Neutrophil (primary cell): ENCODE measurements around the gene SLC9A9.

Source experiments
- H3K27ac ChIP-seq: fragments of 200-600 bp; sonication (generic); 2 replicates; pipeline ENCODE4 v1.5.1; 2016; ENCODE audit warnings: mild to moderate bottlenecking, moderate library complexity
- H3K27me3 ChIP-seq: fragments of 200-600 bp; sonication (generic); 2 replicates; pipeline ENCODE4 v1.6.0; 2016; ENCODE audit warnings: mild to moderate bottlenecking
- H3K36me3 ChIP-seq: fragments of 200-600 bp; sonication (generic); 2 replicates; pipeline ENCODE4 v1.5.1; 2017
- H3K4me1 ChIP-seq, 2 experiments: fragments of 200-600 bp in 1 of 2; sonication (generic) in 1 of 2; 1 replicate in 1 of 2; 2 replicates in 1 of 2; pipeline versions ENCODE4 v1.5.1 to v1.6.1; 2013 to 2016; ENCODE audit warnings: low read depth in 1 of 2, low read length in 1 of 2, mild to moderate bottlenecking in 1 of 2, moderate library complexity in 1 of 2; ENCODE audit not compliant: control insufficient read depth in 1 of 2, insufficient read depth in 1 of 2
- H3K4me3 ChIP-seq, 2 experiments: fragments of 200-600 bp in 1 of 2; sonication (generic) in 1 of 2; 1 replicate in 1 of 2; 2 replicates in 1 of 2; pipeline ENCODE4 v1.5.1; 2013 to 2016; ENCODE audit warnings: low read depth in 1 of 2, low read length in 1 of 2, mild to moderate bottlenecking in 1 of 2, moderate library complexity in 1 of 2
- H3K9me3 ChIP-seq: fragments of 200-600 bp; sonication (generic); 2 replicates; pipeline ENCODE4 v1.5.1; 2016
- CTCF ChIP-seq: fragments of 200-600 bp; sonication (generic); IDR thresholded peaks from 2 replicates; pipeline ENCODE4 v1.5.1; 2016; ENCODE audit warnings: antibody characterized with exemption

The SLC9A9 gene

GRCh38 chr3:143578810-143579435 is 269.3 kb downstream of the SLC9A9 start:
- Histone ChIP-seq H3K4me3 (no peak overlapping the region), H3K36me3 (no peaks in the 10 kb centered on the region), H3K27me3 (no peaks in the 10 kb centered on the region), H3K9me3 (no peaks in the 10 kb centered on the region), H3K4me1 (no peaks in the 10 kb centered on the region), H3K27ac (no peak overlapping the region)
- no peak for TF ChIP-seq CTCF

DNA sequence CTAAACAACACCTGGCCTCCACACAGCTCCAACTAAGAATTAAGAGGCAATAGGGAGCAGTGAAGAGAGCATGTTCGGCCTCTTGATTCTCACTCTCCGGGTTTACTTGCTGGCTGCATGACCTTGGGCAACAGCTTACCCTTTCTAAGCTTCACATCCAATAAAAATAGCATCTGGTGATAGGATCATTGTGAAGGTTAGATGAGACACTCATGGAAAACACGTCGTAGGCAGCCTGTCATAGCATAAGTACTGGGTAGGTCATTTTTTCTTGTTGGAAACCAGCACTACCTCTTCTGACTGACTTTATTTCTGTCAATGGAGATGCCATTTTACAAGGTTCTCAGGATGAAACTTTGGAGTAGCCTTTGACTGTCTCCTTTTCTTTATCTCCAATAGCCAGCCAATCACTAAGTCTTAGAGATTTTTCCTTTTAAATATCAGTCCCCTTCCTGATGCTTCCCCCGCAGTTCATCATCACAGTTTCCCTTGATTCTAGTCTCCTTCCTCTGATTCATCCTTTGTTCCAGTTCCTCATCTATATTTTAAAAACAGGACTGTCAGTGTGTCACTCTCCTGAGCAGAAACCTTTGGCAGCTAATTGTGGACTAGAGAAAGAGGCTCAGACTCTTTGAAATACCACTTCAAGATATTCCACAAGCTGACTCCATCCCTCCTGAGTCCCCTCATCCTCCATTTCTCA is 271.5 kb downstream of the SLC9A9 start:
- Histone ChIP-seq H3K4me3 (no peak overlapping the region), H3K36me3 (no peaks in the 10 kb centered on the region), H3K9me3 (no peaks in the 10 kb centered on the region), H3K27ac (no peak overlapping the region), H3K27me3 (no peaks in the 10 kb centered on the region), H3K4me1 (no peaks in the 10 kb centered on the region)
- no peak for TF ChIP-seq CTCF

DNA sequence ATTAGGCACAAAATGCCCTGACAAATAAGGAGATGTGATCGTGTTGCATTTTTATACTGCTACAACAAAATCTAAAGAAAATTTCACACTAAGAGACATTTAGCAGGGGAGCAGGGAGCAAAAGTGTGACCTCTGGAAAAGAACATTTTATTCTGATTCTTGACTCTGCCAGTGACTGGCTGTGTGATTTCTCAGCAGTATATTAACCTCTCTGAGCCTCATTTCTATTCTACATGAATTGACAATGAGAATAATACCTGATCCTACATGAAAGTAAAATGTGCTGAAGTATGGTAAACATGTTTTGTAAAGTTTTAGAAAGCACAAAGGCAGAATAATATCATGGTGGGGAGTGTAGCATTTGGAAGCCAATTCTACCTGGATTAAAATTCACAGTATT is 273.3 kb downstream of the SLC9A9 start:
- no peak overlapping the region for H3K4me3 ChIP-seq
- no peak overlapping the region for H3K27ac ChIP-seq
- no peaks in the 10 kb centered on the region for H3K9me3 ChIP-seq
- H3K36me3 ChIP-seq = no peaks in the 10 kb centered on the region
- no peaks in the 10 kb centered on the region for H3K4me1 ChIP-seq
- no peaks in the 10 kb centered on the region for H3K27me3 ChIP-seq
- no peak for TF ChIP-seq CTCF

DNA sequence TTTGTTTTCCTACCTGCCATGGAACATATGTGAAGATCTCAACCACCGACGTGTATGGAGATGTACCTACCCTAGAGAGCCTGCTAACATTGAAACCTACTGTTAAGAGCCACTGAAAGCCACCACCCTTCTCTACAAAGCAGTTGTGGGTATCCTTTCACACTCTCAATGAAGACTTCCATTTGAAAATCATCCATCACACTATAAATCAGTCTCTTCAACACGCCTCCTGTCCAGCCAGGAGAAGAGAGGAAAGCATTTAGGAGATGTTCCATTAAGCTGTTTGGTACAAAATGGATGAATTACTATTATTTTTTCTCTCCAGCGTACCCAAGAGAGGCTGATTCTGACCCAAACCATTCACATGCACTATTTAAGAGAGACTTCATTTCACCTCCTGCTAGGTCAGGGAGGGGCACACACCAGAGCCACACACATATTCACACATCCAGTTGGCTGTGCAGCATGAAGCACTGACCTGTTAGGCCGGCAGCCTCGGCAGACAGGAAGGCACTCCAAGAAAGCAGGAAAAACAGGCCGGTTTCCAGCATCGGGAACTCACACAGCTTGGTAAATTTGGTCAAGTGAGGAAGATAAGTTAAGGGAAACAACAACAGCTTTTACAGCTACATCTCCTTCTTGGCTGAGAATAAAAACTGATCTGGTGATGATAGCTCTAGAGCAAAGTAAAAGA is 274.5 kb downstream of the SLC9A9 start:
- TF ChIP-seq CTCF = no peak
- no peaks in the 10 kb centered on the region for H3K4me1 ChIP-seq
- H3K4me3 ChIP-seq = no peak overlapping the region
- H3K27me3 ChIP-seq = peaks cover 5% of the 10 kb centered on the region
- H3K36me3 ChIP-seq = no peaks in the 10 kb centered on the region
- no peaks in the 10 kb centered on the region for H3K9me3 ChIP-seq
- no peak overlapping the region for H3K27ac ChIP-seq

DNA sequence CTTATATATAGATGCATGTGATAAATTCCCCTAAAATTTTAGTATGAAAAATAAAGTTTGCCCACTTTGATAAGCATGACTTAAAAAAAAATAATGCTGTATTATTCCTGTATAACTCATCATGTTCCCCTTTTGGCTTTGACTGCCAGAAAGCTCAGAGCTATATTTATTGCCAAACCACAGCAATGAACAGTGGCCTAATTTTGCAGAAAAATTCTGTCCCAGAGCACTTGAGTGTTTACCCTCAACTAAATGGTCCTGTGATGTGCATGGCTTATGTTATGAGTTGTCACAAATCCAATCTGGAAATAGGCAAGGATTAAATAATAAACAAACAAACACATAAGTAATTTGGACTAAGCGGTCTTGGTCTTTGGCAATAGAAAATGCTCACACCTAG is 276.7 kb downstream of the SLC9A9 start:
- no peak overlapping the region for H3K4me3 ChIP-seq
- H3K27me3 ChIP-seq = peaks cover 22% of the 10 kb centered on the region
- no peaks in the 10 kb centered on the region for H3K36me3 ChIP-seq
- H3K4me1 ChIP-seq = peaks cover 1 to 2% of the 10 kb centered on the region in 2 experiments
- TF ChIP-seq CTCF = no peak
- H3K9me3 ChIP-seq = no peaks in the 10 kb centered on the region
- no peak overlapping the region for H3K27ac ChIP-seq
